Measurements from ENCODE around the gene DDX39A.

The DDX39A gene

GRCh38 chr19:14393329-14393728 is 25.8 kb downstream of the DDX39A start:
- H3K4me1 ChIP-seq (ENCODE audit: insufficient read depth, low read length, severe bottlenecking): no peaks in the 10 kb centered on the region
- no peaks in the 10 kb centered on the region for H4K20me1 ChIP-seq (ENCODE audit: insufficient read depth, low read length)
- no peaks in the 10 kb centered on the region for H3K9me3 ChIP-seq (ENCODE audit: low read length)
- H3K4me3 ChIP-seq (ENCODE audit: low read depth, low read length, poor library complexity, severe bottlenecking): no peak overlapping the region
- H3K4me2 ChIP-seq (ENCODE audit: low read length): no peak overlapping the region
- no peak overlapping the region for H3K27ac ChIP-seq (ENCODE audit: low read depth, low read length, poor library complexity, severe bottlenecking)
- no peaks in the 10 kb centered on the region for H3K9me2 ChIP-seq (ENCODE audit: low read depth, low read length)
- no peaks in the 10 kb centered on the region for H3K27me3 ChIP-seq (ENCODE audit: insufficient read depth, low read length)
- no peak overlapping the region for H3K9ac ChIP-seq (ENCODE audit: low read length)
- H3K79me2 ChIP-seq (ENCODE audit: insufficient read depth, low read length): no peaks in the 10 kb centered on the region
- H3F3A ChIP-seq (ENCODE audit: insufficient read depth, low read length): no peaks in the 10 kb centered on the region
- no peaks in the 10 kb centered on the region for H3K36me3 ChIP-seq (ENCODE audit: insufficient read depth, low read length)
- no peak for TF ChIP-seq EZH2 (IDR thresholded peaks at IDR 0.05; ENCODE audit: borderline replicate concordance, low read length)
- TF ChIP-seq, protein P1, sequence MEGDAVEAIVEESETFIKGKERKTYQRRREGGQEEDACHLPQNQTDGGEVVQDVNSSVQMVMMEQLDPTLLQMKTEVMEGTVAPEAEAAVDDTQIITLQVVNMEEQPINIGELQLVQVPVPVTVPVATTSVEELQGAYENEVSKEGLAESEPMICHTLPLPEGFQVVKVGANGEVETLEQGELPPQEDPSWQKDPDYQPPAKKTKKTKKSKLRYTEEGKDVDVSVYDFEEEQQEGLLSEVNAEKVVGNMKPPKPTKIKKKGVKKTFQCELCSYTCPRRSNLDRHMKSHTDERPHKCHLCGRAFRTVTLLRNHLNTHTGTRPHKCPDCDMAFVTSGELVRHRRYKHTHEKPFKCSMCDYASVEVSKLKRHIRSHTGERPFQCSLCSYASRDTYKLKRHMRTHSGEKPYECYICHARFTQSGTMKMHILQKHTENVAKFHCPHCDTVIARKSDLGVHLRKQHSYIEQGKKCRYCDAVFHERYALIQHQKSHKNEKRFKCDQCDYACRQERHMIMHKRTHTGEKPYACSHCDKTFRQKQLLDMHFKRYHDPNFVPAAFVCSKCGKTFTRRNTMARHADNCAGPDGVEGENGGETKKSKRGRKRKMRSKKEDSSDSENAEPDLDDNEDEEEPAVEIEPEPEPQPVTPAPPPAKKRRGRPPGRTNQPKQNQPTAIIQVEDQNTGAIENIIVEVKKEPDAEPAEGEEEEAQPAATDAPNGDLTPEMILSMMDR (IDR thresholded peaks at IDR 0.05; ENCODE audit: low read length): no peak
- H2AFZ ChIP-seq (ENCODE audit: low read length): no peak overlapping the region

GRCh38 chr19:14391156-14391821 is 27.9 kb downstream of the DDX39A start:
- TF ChIP-seq EZH2 (IDR thresholded peaks at IDR 0.05; ENCODE audit: borderline replicate concordance, low read length): no peak
- TF ChIP-seq, protein P1 (IDR thresholded peaks at IDR 0.05; ENCODE audit: low read length): no peak
- Histone ChIP-seq H3K27ac (ENCODE audit: low read depth, low read length, poor library complexity, severe bottlenecking) (no peak overlapping the region), H4K20me1 (ENCODE audit: insufficient read depth, low read length) (no peaks in the 10 kb centered on the region), H3F3A (ENCODE audit: insufficient read depth, low read length) (no peaks in the 10 kb centered on the region), H2AFZ (ENCODE audit: low read length) (no peak overlapping the region), H3K9me2 (ENCODE audit: low read depth, low read length) (no peaks in the 10 kb centered on the region), H3K4me1 (ENCODE audit: insufficient read depth, low read length, severe bottlenecking) (no peaks in the 10 kb centered on the region), H3K27me3 (ENCODE audit: insufficient read depth, low read length) (no peaks in the 10 kb centered on the region), H3K4me3 (ENCODE audit: low read depth, low read length, poor library complexity, severe bottlenecking) (no peak overlapping the region), H3K36me3 (ENCODE audit: insufficient read depth, low read length) (no peaks in the 10 kb centered on the region), H3K79me2 (ENCODE audit: insufficient read depth, low read length) (no peaks in the 10 kb centered on the region), H3K4me2 (ENCODE audit: low read length) (no peak overlapping the region), H3K9me3 (ENCODE audit: low read length) (no peaks in the 10 kb centered on the region), H3K9ac (ENCODE audit: low read length) (no peak overlapping the region)

DNA sequence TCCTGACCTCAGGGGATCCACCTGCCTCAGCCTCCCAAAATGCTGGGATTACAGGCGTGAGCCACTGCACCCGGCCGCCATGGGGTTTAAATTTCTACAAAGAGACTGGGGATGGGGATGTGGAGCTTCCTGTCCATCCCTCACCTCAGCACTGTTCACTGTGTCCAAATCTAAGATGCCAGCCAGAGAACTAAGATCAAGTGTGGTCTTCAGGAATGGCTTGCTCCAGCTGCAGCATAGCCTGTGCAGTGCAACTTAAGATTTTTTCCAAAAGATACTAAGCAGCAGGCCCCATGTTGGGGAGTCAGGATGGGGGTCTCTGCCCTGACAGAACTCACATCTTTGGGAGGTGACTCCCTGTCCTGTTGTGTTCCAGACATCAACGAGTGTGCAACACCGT is 28.6 kb downstream of the DDX39A start:
- Histone ChIP-seq H2AFZ (ENCODE audit: low read length) (no peak overlapping the region), H3K27ac (ENCODE audit: low read depth, low read length, poor library complexity, severe bottlenecking) (no peak overlapping the region)

More for the DNA sequence above, 28.6 kb downstream of the DDX39A start:
- H4K20me1 ChIP-seq (ENCODE audit: insufficient read depth, low read length): no peaks in the 10 kb centered on the region
- H3K9me2 ChIP-seq (ENCODE audit: low read depth, low read length): no peaks in the 10 kb centered on the region
- H3F3A ChIP-seq (ENCODE audit: insufficient read depth, low read length): no peaks in the 10 kb centered on the region
- no peaks in the 10 kb centered on the region for H3K79me2 ChIP-seq (ENCODE audit: insufficient read depth, low read length)
- H3K9me3 ChIP-seq (ENCODE audit: low read length): no peaks in the 10 kb centered on the region
- H3K36me3 ChIP-seq (ENCODE audit: insufficient read depth, low read length): no peaks in the 10 kb centered on the region
- no peak overlapping the region for H3K4me3 ChIP-seq (ENCODE audit: low read depth, low read length, poor library complexity, severe bottlenecking)
- H3K4me1 ChIP-seq (ENCODE audit: insufficient read depth, low read length, severe bottlenecking): no peaks in the 10 kb centered on the region
- no peak overlapping the region for H3K4me2 ChIP-seq (ENCODE audit: low read length)
- H3K9ac ChIP-seq (ENCODE audit: low read length): no peak overlapping the region
- no peak for TF ChIP-seq EZH2 (IDR thresholded peaks at IDR 0.05; ENCODE audit: borderline replicate concordance, low read length)
- TF ChIP-seq, protein P1 (IDR thresholded peaks at IDR 0.05; ENCODE audit: low read length): no peak
- no peaks in the 10 kb centered on the region for H3K27me3 ChIP-seq (ENCODE audit: insufficient read depth, low read length)
